Placental epithelial cell (primary cell): Measurements from ENCODE around the gene SRP14. TPM values are rescaled to one million over a fixed set of nuclear protein-coding genes. Genes with fewer than 3 reads are reported as not detected.

Experiments
- total RNA-seq: library from RNA; depleted of rRNA; stranded (reverse); fragments of >200 nt; gene quantifications from 2 replicates; pipeline ENCODE4 v1.2.3, GENCODE V29; 2012

The SRP14 gene
- total RNA-seq, result 128 and 137 TPM in 2 replicates

GRCh38 chr15:40038638-40039543 lies at the start of gene SRP14:
Gene SRP14, minus strand, starts transcription at chr15:40039181. Its CDS starts 65 bp downstream, at chr15:40039116.

Other genes with a start within 250 kb of the SRP14 start
- 16.1 and 44.1 TPM in 2 replicates for gene GPR176, start 118.9 kb downstream of the SRP14 start, total RNA-seq
- 55.7 and 91.1 TPM in 2 replicates for gene EIF2AK4, start 105.1 kb downstream of the SRP14 start, total RNA-seq
- 2.9 and 23.2 TPM in 2 replicates for gene BMF, start 69.7 kb upstream of the SRP14 start, total RNA-seq
- 3.9 and 8.4 TPM in 2 replicates for gene BUB1B, start 121.9 kb upstream of the SRP14 start, total RNA-seq
- 0.54 and 0.79 TPM in 2 replicates for gene PAK6, start 199.9 kb upstream of the SRP14 start, total RNA-seq
- not detected in 2 replicates for gene ANKRD63, start 243.9 kb upstream of the SRP14 start, total RNA-seq